HUES6 (cell line): ENCODE results near the gene SCAF4.

Experiments
- H3K27ac ChIP-seq: 2 replicates; pipeline ENCODE4 v1.7.0; 2013; ENCODE audit warnings: low read depth, mild to moderate bottlenecking, low read length, inconsistent platforms
- H3K27me3 ChIP-seq: 2 replicates; pipeline ENCODE4 v1.6.1; 2013; ENCODE audit warnings: low read length; ENCODE audit not compliant: control insufficient read depth, insufficient read depth
- H3K36me3 ChIP-seq: 2 replicates; pipeline ENCODE4 v1.6.1; 2013; ENCODE audit warnings: low read length; ENCODE audit not compliant: control insufficient read depth, insufficient read depth
- H3K4me1 ChIP-seq: 2 replicates; pipeline ENCODE4 v1.6.1; 2013; ENCODE audit warnings: low read length; ENCODE audit not compliant: control insufficient read depth, insufficient read depth
- H3K4me3 ChIP-seq: 2 replicates; pipeline ENCODE4 v1.5.1; 2013; ENCODE audit warnings: low read depth, low read length
- H3K9ac ChIP-seq: one replicate; pipeline ENCODE4 v1.6.1; 2013; ENCODE audit warnings: mild to moderate bottlenecking, low read length
- H3K9me3 ChIP-seq: 2 replicates; pipeline ENCODE4 v1.6.1; 2013; ENCODE audit warnings: low read depth, low read length; ENCODE audit not compliant: control insufficient read depth, insufficient read depth

SCAF4 gene

GRCh38 chr21:31760931-31761330 lies 29.0 kb upstream of the SCAF4 start:
- H3K27me3 ChIP-seq: no peaks in the 10 kb centered on the region
- no peak overlapping the region for H3K9ac ChIP-seq
- peaks cover under 1% of the 10 kb centered on the region for H3K9me3 ChIP-seq
- H3K36me3 ChIP-seq: no peaks in the 10 kb centered on the region
- no peak overlapping the region for H3K27ac ChIP-seq
- H3K4me1 ChIP-seq: no peaks in the 10 kb centered on the region
- no peak overlapping the region for H3K4me3 ChIP-seq

DNA sequence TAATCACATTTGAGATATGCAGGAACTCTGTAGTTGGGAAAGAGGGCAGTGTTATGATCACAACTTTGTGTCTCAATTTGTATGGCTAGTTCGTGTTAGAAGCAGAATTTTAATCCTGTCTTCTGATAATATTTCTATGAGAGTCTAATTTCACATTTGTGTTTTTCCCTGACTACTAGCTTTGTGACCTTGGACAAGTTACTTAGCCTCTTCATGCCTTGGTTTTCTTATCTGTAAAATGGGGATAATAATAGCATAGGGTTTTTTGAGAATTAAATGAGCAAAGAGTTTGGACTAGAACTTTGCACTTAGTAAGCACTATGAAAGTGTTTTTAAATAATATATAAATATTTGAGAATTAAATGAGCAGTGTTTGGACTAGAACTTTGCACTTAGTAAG lies 24.9 kb upstream of the SCAF4 start:
- no peak overlapping the region for H3K9ac ChIP-seq
- no peaks in the 10 kb centered on the region for H3K36me3 ChIP-seq
- no peak overlapping the region for H3K4me3 ChIP-seq
- no peaks in the 10 kb centered on the region for H3K9me3 ChIP-seq
- H3K27ac ChIP-seq: no peak overlapping the region
- H3K27me3 ChIP-seq: no peaks in the 10 kb centered on the region
- peaks cover 10% of the 10 kb centered on the region for H3K4me1 ChIP-seq

DNA sequence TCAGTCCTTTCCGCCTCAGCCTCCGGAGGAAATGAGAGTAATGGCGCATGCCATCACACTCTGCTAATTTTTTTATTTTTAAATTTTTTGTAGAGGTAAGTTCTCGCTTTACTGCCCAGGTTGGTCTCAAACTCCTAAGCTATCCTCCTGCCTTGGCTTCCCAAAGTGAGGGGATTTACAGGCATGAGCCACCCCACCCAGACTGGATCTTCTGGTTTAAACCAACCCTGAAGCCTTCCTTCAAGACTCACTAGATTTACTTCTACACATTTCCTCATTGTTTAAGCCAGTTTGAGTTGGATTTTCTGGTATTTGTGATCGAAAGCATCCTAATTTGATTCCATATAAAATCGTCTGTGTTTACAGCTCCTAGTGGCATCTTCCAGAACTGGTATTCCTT lies 23.1 kb upstream of the SCAF4 start:
- H3K36me3 ChIP-seq: no peaks in the 10 kb centered on the region
- H3K27me3 ChIP-seq: no peaks in the 10 kb centered on the region

DNA sequence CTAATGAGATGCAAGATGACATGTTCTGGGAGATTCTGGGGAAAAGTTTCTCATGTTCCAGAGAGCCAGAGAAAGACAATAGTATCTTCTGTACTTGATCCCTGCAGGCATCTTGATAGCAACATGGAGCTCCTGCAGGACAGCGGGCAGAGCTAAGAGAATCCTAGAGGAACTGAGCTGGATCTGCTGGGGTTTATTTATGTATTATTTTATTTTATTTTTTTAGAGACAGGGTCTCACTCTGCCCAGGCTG lies 22.7 kb upstream of the SCAF4 start:
- Histone ChIP-seq H3K4me3 (no peak overlapping the region), H3K27me3 (no peaks in the 10 kb centered on the region), H3K9ac (no peak overlapping the region), H3K9me3 (no peaks in the 10 kb centered on the region), H3K4me1 (peaks cover 10% of the 10 kb centered on the region), H3K27ac (no peak overlapping the region), H3K36me3 (no peaks in the 10 kb centered on the region)

More for the DNA sequence above, 23.1 kb upstream of the SCAF4 start:
- Histone ChIP-seq H3K9ac (no peak overlapping the region), H3K4me1 (peaks cover 10% of the 10 kb centered on the region), H3K9me3 (no peaks in the 10 kb centered on the region), H3K27ac (no peak overlapping the region), H3K4me3 (no peak overlapping the region)

GRCh38 chr21:31753949-31754707 lies 22.2 kb upstream of the SCAF4 start:
- no peaks in the 10 kb centered on the region for H3K36me3 ChIP-seq
- H3K27me3 ChIP-seq: no peaks in the 10 kb centered on the region
- no peak overlapping the region for H3K27ac ChIP-seq
- no peak overlapping the region for H3K9ac ChIP-seq
- H3K4me1 ChIP-seq: peaks cover 10% of the 10 kb centered on the region
- H3K9me3 ChIP-seq: no peaks in the 10 kb centered on the region
- H3K4me3 ChIP-seq: no peak overlapping the region

GRCh38 chr21:31752967-31753366 lies 21.0 kb upstream of the SCAF4 start:
- Histone ChIP-seq H3K4me3 (no peak overlapping the region), H3K27me3 (no peaks in the 10 kb centered on the region), H3K36me3 (no peaks in the 10 kb centered on the region), H3K9ac (no peak overlapping the region), H3K4me1 (peaks cover 10% of the 10 kb centered on the region), H3K27ac (no peak overlapping the region), H3K9me3 (no peaks in the 10 kb centered on the region)

DNA sequence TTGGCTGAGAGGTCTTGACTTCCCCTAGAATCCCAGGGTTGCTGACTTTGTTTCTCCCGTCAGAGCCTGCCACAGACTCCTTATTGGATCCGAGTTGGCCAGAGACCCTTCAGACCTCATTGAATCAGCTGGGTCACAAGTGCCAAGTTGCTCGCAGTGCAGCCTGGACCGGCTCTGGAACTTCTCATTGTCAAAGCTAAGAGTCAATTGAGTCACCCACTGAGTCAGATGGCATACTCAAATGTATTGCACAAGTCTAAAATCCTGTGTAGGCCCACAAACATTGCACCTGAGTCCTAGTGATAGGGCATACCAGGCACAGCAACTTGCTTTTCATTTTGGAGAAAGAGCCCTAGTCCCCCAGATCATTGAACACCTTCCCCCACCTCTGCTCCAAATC lies 20.4 kb upstream of the SCAF4 start:
- Histone ChIP-seq H3K27me3 (no peaks in the 10 kb centered on the region), H3K9me3 (no peaks in the 10 kb centered on the region), H3K27ac (no peak overlapping the region), H3K36me3 (no peaks in the 10 kb centered on the region), H3K4me3 (no peak overlapping the region), H3K9ac (no peak overlapping the region), H3K4me1 (peaks cover 10% of the 10 kb centered on the region)

- Histone ChIP-seq H3K9ac (no peak overlapping the region), H3K4me1 (peaks cover 10% of the 10 kb centered on the region), H3K27ac (no peak overlapping the region), H3K36me3 (no peaks in the 10 kb centered on the region), H3K27me3 (no peaks in the 10 kb centered on the region), H3K9me3 (peaks cover 7% of the 10 kb centered on the region; the same call in 1 of the 2 replicates), H3K4me3 (no peak overlapping the region)
These were observed 18.9 kb upstream of the SCAF4 start for GRCh38 chr21:31750843-31751242.

- Histone ChIP-seq H3K36me3 (no peaks in the 10 kb centered on the region), H3K27me3 (no peaks in the 10 kb centered on the region), H3K4me3 (no peak overlapping the region), H3K9ac (no peak overlapping the region), H3K4me1 (no peaks in the 10 kb centered on the region), H3K9me3 (peaks cover 25% of the 10 kb centered on the region), H3K27ac (no peak overlapping the region)
These were observed 12.4 kb upstream of the SCAF4 start for GRCh38 chr21:31744182-31744800.

- Histone ChIP-seq H3K27me3 (no peaks in the 10 kb centered on the region), H3K36me3 (no peaks in the 10 kb centered on the region), H3K9ac (no peak overlapping the region), H3K27ac (no peak overlapping the region), H3K9me3 (peaks cover 25% of the 10 kb centered on the region), H3K4me3 (no peak overlapping the region), H3K4me1 (no peaks in the 10 kb centered on the region)
These were observed 11.8 kb upstream of the SCAF4 start for GRCh38 chr21:31743712-31744111.

GRCh38 chr21:31741116-31741515 lies 9.2 kb upstream of the SCAF4 start:
- no peaks in the 10 kb centered on the region for H3K27me3 ChIP-seq
- H3K4me3 ChIP-seq: no peak overlapping the region
- H3K36me3 ChIP-seq: no peaks in the 10 kb centered on the region
- no peaks in the 10 kb centered on the region for H3K4me1 ChIP-seq
- H3K9me3 ChIP-seq: peaks cover 20% of the 10 kb centered on the region
- H3K27ac ChIP-seq: no peak overlapping the region
- no peak overlapping the region for H3K9ac ChIP-seq
